Ovary (tissue), 3 donors: ENCODE results near the gene SCTR.

ENCODE experiments used
- CTCF ChIP-seq, 3 donors: fragments of 450-650 bp in 2 of 3; fragments of 200-600 bp in 1 of 3; IDR thresholded peaks; one replicate each; pipeline versions ENCODE4 v1.5.1 to v1.8.0; 2016 to 2022; ENCODE audit warnings: antibody characterized with exemption in 3 of 3, mild to moderate bottlenecking in 1 of 3
- POLR2A ChIP-seq: fragments of 450-650 bp; IDR thresholded peaks from one replicate; pipeline ENCODE4 v1.6.1; 2017; ENCODE audit warnings: antibody characterized with exemption, mild to moderate bottlenecking, moderate library complexity
- donor health status: DM: no; HTN: no; CAD: no.

- TF ChIP-seq POLR2A = no peak
- TF ChIP-seq CTCF (IDR thresholded peaks at IDR 0.05) = no peak
Observed at GRCh38 chr2:119415630-119416029, 108.7 kb downstream of the SCTR start.
